IMR-90 (cell line): ENCODE data around the gene MALRD1. TPM values are rescaled to one million over a fixed set of nuclear protein-coding genes. Genes with fewer than 3 reads are reported as not detected.

Experiments
- ATAC-seq: fragments of 200-7000 bp; cut with Tn5 transposase; 2 replicates; pipeline ENCODE4 v1.9.1; 2020; ENCODE audit warnings: low read depth, mild to moderate bottlenecking, moderate library complexity
- BruUV-seq: library from RNA; stranded (reverse); fragments of 400-500 nt; replicated peaks from 2 replicates; lab custom pipeline; 2021; lab: Mats Ljungman, UMichigan
- CTCF ChIA-PET: fragments of 300-600 bp; formaldehyde crosslinking; extraction: SDS; loops from one replicate; lab custom pipeline; 2021; ENCODE audit warnings: antibody characterized with exemption; lab: Yijun Ruan, JAX
- POLR2A ChIA-PET: fragments of 300-600 bp; sonication (Branson Sonifier 250); formaldehyde crosslinking; loops from one replicate; lab custom pipeline; 2022; ENCODE audit warnings: antibody characterized with exemption; ENCODE audit not compliant: unreplicated experiment; lab: Charles Lee
- DNase-seq: peaks from one replicate; pipeline ENCODE4 v3.0.0; 2013
- H2AFZ ChIP-seq: replicated peaks from 2 replicates; pipeline ENCODE3; 2013; ENCODE audit warnings: low read length, mild to moderate bottlenecking; ENCODE audit not compliant: poor library complexity
- H2AK5ac ChIP-seq: 2 replicates; pipeline ENCODE4 v1.6.1; 2013; ENCODE audit warnings: low read depth, low read length, inconsistent platforms
- H2AK9ac ChIP-seq: replicated peaks from 2 replicates; pipeline ENCODE3; 2013; ENCODE audit warnings: mild to moderate bottlenecking, low read depth, low read length, moderate library complexity; ENCODE audit not compliant: poor library complexity
- H2BK120ac ChIP-seq: 2 replicates; pipeline ENCODE4 v1.6.1; 2013; ENCODE audit warnings: low read depth, low read length, inconsistent platforms
- H2BK15ac ChIP-seq: 3 replicates; pipeline ENCODE4 v1.6.1; 2013; ENCODE audit warnings: low read depth, low read length, inconsistent platforms
- H2BK20ac ChIP-seq: 2 replicates; pipeline ENCODE4 v1.6.1; 2013; ENCODE audit warnings: low read depth, mild to moderate bottlenecking, inconsistent platforms, low read length, moderate library complexity
- H2BK5ac ChIP-seq: 2 replicates; pipeline ENCODE4 v1.6.1; 2013; ENCODE audit warnings: mild to moderate bottlenecking, low read depth, low read length, inconsistent platforms; ENCODE audit not compliant: poor library complexity, severe bottlenecking
- H3K14ac ChIP-seq: replicated peaks from 2 replicates; pipeline ENCODE4 v1.6.1; 2013; ENCODE audit warnings: low read depth, low read length, inconsistent platforms
- H3K18ac ChIP-seq: 2 replicates; pipeline ENCODE4 v1.6.1; 2013; ENCODE audit warnings: low read depth, low read length, control low read depth
- H3K23ac ChIP-seq: 2 replicates; pipeline ENCODE4 v1.6.1; 2013; ENCODE audit warnings: low read depth, low read length, inconsistent platforms
- H3K27ac ChIP-seq: 2 replicates; pipeline ENCODE4 v1.5.1; 2013; ENCODE audit warnings: mild to moderate bottlenecking, control low read depth, low read length; ENCODE audit not compliant: insufficient read depth
- H3K27me3 ChIP-seq: 2 replicates; pipeline ENCODE4 v1.6.1; 2013; ENCODE audit warnings: low read length; ENCODE audit not compliant: control insufficient read depth, insufficient read depth
- H3K36me3 ChIP-seq: 2 replicates; pipeline ENCODE4 v1.6.1; 2013; ENCODE audit warnings: low read length, mixed read lengths; ENCODE audit not compliant: control insufficient read depth, insufficient read depth
- H3K4ac ChIP-seq: 2 replicates; pipeline ENCODE4 v1.6.1; 2013; ENCODE audit warnings: low read depth, low read length, inconsistent platforms
- H3K4me1 ChIP-seq: 2 replicates; pipeline ENCODE4 v1.6.1; 2013; ENCODE audit warnings: low read length, mixed read lengths; ENCODE audit not compliant: control insufficient read depth, insufficient read depth
- H3K4me2 ChIP-seq: 2 replicates; pipeline ENCODE4 v1.6.1; 2013; ENCODE audit warnings: low read depth, mild to moderate bottlenecking, control low read depth, low read length, moderate library complexity
- H3K4me3 ChIP-seq: 2 replicates; pipeline ENCODE4 v1.5.1; 2013; ENCODE audit warnings: low read depth, mild to moderate bottlenecking, control low read depth, low read length, moderate library complexity; ENCODE audit not compliant: insufficient read depth
- H3K56ac ChIP-seq: 2 replicates; pipeline ENCODE4 v1.6.1; 2013; ENCODE audit warnings: low read length, inconsistent platforms; ENCODE audit not compliant: insufficient read depth; ENCODE audit errors: extremely low read depth
- H3K79me1 ChIP-seq, 2 experiments: 2 replicates each; pipeline ENCODE4 v1.6.1; 2013; ENCODE audit warnings: low read length in 2 of 2, inconsistent platforms in 1 of 2, low read depth in 1 of 2
- H3K9ac ChIP-seq: 2 replicates; pipeline ENCODE4 v1.6.1; 2013; ENCODE audit warnings: low read depth, low read length, control low read depth
- H3K9me1 ChIP-seq: 2 replicates; pipeline ENCODE4 v1.6.1; 2013; ENCODE audit warnings: low read length, inconsistent platforms; ENCODE audit not compliant: insufficient read depth
- H3K9me3 ChIP-seq: 2 replicates; pipeline ENCODE4 v1.6.1; 2013; ENCODE audit warnings: low read length; ENCODE audit not compliant: control insufficient read depth, insufficient read depth
- H4K20me1 ChIP-seq: 2 replicates; pipeline ENCODE4 v1.6.1; 2013; ENCODE audit warnings: low read length, inconsistent platforms; ENCODE audit not compliant: insufficient read depth
- H4K5ac ChIP-seq: 2 replicates; pipeline ENCODE4 v1.6.1; 2013; ENCODE audit warnings: mild to moderate bottlenecking, low read depth, low read length, control low read depth
- H4K8ac ChIP-seq, 2 experiments: 2 replicates each; pipeline ENCODE4 v1.6.1; 2013; ENCODE audit warnings: low read depth in 2 of 2, low read length in 2 of 2, control low read depth in 1 of 2, inconsistent platforms in 1 of 2
- H4K91ac ChIP-seq: 2 replicates; pipeline ENCODE4 v1.6.1; 2013; ENCODE audit warnings: low read depth, low read length, inconsistent platforms; ENCODE audit not compliant: insufficient read depth
- BHLHE40 ChIP-seq: fragments of 150-350 bp; IDR thresholded peaks from 2 replicates; pipeline ENCODE4 v1.6.1; 2016; ENCODE audit warnings: mild to moderate bottlenecking, low read depth, low read length
- CEBPB ChIP-seq: IDR thresholded peaks from 2 replicates; pipeline ENCODE4 v1.6.1; 2012; ENCODE audit warnings: low read depth, low read length, improper control_type of control experiment
- CHD1 ChIP-seq: IDR thresholded peaks from 2 replicates; pipeline ENCODE4 v1.6.1; 2012; ENCODE audit warnings: low read depth, low read length, improper control_type of control experiment
- FOS ChIP-seq: fragments of 150-350 bp; IDR thresholded peaks from 2 replicates; pipeline ENCODE4 v1.6.1; 2016; ENCODE audit warnings: low read depth, low read length
- MAFK ChIP-seq: IDR thresholded peaks from 2 replicates; pipeline ENCODE4 v1.6.1; 2012; ENCODE audit warnings: low read depth, low read length, improper control_type of control experiment
- MAZ ChIP-seq: IDR thresholded peaks from 2 replicates; pipeline ENCODE4 v1.6.1; 2012; ENCODE audit warnings: low read depth, mild to moderate bottlenecking, low read length, improper control_type of control experiment, moderate library complexity, borderline replicate concordance
- MXI1 ChIP-seq: IDR thresholded peaks from 2 replicates; pipeline ENCODE4 v1.6.1; 2012; ENCODE audit warnings: low read depth, mild to moderate bottlenecking, low read length, moderate library complexity, borderline replicate concordance
- NFE2L2 ChIP-seq: fragments of 150-350 bp; IDR thresholded peaks from 2 replicates; pipeline ENCODE4 v1.6.1; 2016; ENCODE audit warnings: low read depth, mild to moderate bottlenecking, low read length
- POLR2A ChIP-seq: IDR thresholded peaks from 2 replicates; pipeline ENCODE4 v1.6.1; 2012; ENCODE audit warnings: mild to moderate bottlenecking, low read depth, low read length
- RCOR1 ChIP-seq: IDR thresholded peaks from 2 replicates; pipeline ENCODE4 v1.6.1; 2012; ENCODE audit warnings: mild to moderate bottlenecking, low read length, improper control_type of control experiment; ENCODE audit not compliant: insufficient replicate concordance
- RFX5 ChIP-seq: IDR thresholded peaks from 2 replicates; pipeline ENCODE4 v1.8.0; 2012; ENCODE audit warnings: low read depth, mild to moderate bottlenecking, low read length, moderate library complexity
- SMC3 ChIP-seq: fragments of 150-350 bp; IDR thresholded peaks from 2 replicates; pipeline ENCODE4 v1.6.1; 2016; ENCODE audit warnings: low read depth, mild to moderate bottlenecking, antibody characterized with exemption, low read length, moderate library complexity
- USF2 ChIP-seq: fragments of 150-350 bp; IDR thresholded peaks from 2 replicates; pipeline ENCODE4 v1.6.1; 2017; ENCODE audit warnings: mild to moderate bottlenecking, antibody characterized with exemption, low read length, low read depth
- WGBS, 2 experiments: methylation state at CpG; one replicate each; pipeline versions ENCODE4 v1.1.5 to v1.1.7; 2013; ENCODE audit warnings: missing lambda C conversion rate in 2 of 2; ENCODE audit not compliant: insufficient read length in 1 of 2; ENCODE audit errors: extremely low coverage in 2 of 2; 5-methylcytosine and 5-hydroxymethylcytosine counted together
- dilution Hi-C: fragments of 300-500 bp; cut with HindIII; formaldehyde crosslinking; loops from one replicate; pipeline ENCODE4 v1.14.3; 2018; ENCODE audit warnings: low sequenced_read_pairs; ENCODE audit not compliant: unreplicated experiment
- in situ Hi-C: fragments of 300-500 bp; cut with MboI; formaldehyde crosslinking; loops from 3 replicates; pipeline ENCODE4 v1.14.3; 2019; ENCODE audit warnings: low sequenced_read_pairs, inconsistent platforms, mixed read lengths
- intact Hi-C: fragments of 100-400 bp; cut with micrococcal nuclease; formaldehyde crosslinking; loops from 2 replicates; pipeline ENCODE4 v1.10.0; 2022
- polyA plus RNA-seq, 3 experiments: library from polyadenylated mRNA; depleted of rRNA; stranded (reverse); fragments of >200 nt; gene quantifications; 2 replicates each; pipeline ENCODE4 v1.2.3, GENCODE V29; 2012; ENCODE audit warnings: low replicate concordance in 1 of 3
- total RNA-seq: library from RNA; depleted of rRNA; stranded (reverse); fragments of >200 nt; gene quantifications from 2 replicates; pipeline ENCODE4 v1.2.3, GENCODE V29; 2012
- TF ChIP-seq, protein P1 (sequence below): fragments of 150-350 bp; IDR thresholded peaks from 2 replicates; pipeline ENCODE4 v1.6.1; 2016; ENCODE audit warnings: low read depth, mild to moderate bottlenecking, low read length, moderate library complexity, borderline replicate concordance
- TF ChIP-seq, protein P2 (sequence below): conservative IDR thresholded peaks from 2 replicates; pipeline ENCODE4 v1.5.1; 2012; ENCODE audit warnings: mild to moderate bottlenecking, low read depth, low read length, improper control_type of control experiment

The MALRD1 gene
- total and polyA plus RNA-seq, 2 of the 4 experiments (the other 2 are of a cell fraction): 0.34 to 1.1 TPM

GRCh38 chr10:19096501-19097073 lies 48.0 kb downstream of the MALRD1 start:
- Histone ChIP-seq H3K4ac (no peak overlapping the region), H4K20me1 (no peaks in the 10 kb centered on the region), H3K27me3 (no peaks in the 10 kb centered on the region), H3K79me1 (no peaks in the 10 kb centered on the region), H2AK5ac (no peak overlapping the region), H2BK5ac (no peak overlapping the region), H3K18ac (no peak overlapping the region), H3K27ac (no peak overlapping the region), H3K4me1 (no peaks in the 10 kb centered on the region), H3K56ac (no peak overlapping the region), H2AK9ac (no peak overlapping the region), H4K91ac (no peak overlapping the region), H3K14ac (no peak overlapping the region), H2AFZ (no peak overlapping the region), H2BK120ac (no peak overlapping the region), H3K4me2 (no peak overlapping the region), H3K36me3 (no peaks in the 10 kb centered on the region), H2BK20ac (no peak overlapping the region), H4K8ac (no peak overlapping the region), H3K23ac (no peak overlapping the region), H3K9ac (no peak overlapping the region), H2BK15ac (no peak overlapping the region), H4K5ac (no peak overlapping the region), H3K9me1 (no peaks in the 10 kb centered on the region), H3K4me3 (no peak overlapping the region), H3K9me3 (no peaks in the 10 kb centered on the region)
- dilution Hi-C loops (no loop called here), intact Hi-C loops (no loop called here), in situ Hi-C loops (no loop called here)
- TF ChIP-seq MAZ (no peak), CEBPB (no peak), CHD1 (no peak), SMC3 (no peak), MAFK (no peak), RCOR1 (no peak), FOS (no peak), NFE2L2 (no peak), POLR2A (no peak), RFX5 (no peak), USF2 (no peak), BHLHE40 (no peak), MXI1 (no peak)
- TF ChIP-seq, protein P1, sequence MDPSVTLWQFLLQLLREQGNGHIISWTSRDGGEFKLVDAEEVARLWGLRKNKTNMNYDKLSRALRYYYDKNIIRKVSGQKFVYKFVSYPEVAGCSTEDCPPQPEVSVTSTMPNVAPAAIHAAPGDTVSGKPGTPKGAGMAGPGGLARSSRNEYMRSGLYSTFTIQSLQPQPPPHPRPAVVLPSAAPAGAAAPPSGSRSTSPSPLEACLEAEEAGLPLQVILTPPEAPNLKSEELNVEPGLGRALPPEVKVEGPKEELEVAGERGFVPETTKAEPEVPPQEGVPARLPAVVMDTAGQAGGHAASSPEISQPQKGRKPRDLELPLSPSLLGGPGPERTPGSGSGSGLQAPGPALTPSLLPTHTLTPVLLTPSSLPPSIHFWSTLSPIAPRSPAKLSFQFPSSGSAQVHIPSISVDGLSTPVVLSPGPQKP: no peak
- TF ChIP-seq, protein P2, sequence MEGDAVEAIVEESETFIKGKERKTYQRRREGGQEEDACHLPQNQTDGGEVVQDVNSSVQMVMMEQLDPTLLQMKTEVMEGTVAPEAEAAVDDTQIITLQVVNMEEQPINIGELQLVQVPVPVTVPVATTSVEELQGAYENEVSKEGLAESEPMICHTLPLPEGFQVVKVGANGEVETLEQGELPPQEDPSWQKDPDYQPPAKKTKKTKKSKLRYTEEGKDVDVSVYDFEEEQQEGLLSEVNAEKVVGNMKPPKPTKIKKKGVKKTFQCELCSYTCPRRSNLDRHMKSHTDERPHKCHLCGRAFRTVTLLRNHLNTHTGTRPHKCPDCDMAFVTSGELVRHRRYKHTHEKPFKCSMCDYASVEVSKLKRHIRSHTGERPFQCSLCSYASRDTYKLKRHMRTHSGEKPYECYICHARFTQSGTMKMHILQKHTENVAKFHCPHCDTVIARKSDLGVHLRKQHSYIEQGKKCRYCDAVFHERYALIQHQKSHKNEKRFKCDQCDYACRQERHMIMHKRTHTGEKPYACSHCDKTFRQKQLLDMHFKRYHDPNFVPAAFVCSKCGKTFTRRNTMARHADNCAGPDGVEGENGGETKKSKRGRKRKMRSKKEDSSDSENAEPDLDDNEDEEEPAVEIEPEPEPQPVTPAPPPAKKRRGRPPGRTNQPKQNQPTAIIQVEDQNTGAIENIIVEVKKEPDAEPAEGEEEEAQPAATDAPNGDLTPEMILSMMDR: no peak
- DNase-seq (no peak), ATAC-seq (no peak)
- WGBS, 2 experiments: no CpG with 5 or more reads among the region's 5 CpGs
- no TSS peak for BruUV-seq
- POLR2A ChIA-PET: no interaction called here
- CTCF ChIA-PET: no interaction called here
